Measurements from ENCODE around the gene ME2. TPM values are rescaled to one million over a fixed set of nuclear protein-coding genes. Genes with fewer than 3 reads are reported as not detected.

Gene ME2
- total and polyA plus RNA-seq, 2 of the 8 experiments (the other 6 are each of a cell fraction or from before 2014, with no cell fraction given), result 54.7 to 66.9 TPM

GRCh38 chr18:50994031-50994430 lies 115.1 kb downstream of the ME2 start:
- no peak overlapping the region for H3K4me3 ChIP-seq (ENCODE audit: extremely low read depth in 1 of 4, insufficient read depth in 2 of 4, low read depth in 3 of 4, low read length in 4 of 4)
- peaks cover 0 to 8% (median 5%) of the 10 kb centered on the region in 4 experiments; a peak in 3 of 7 replicates for H3K4me1 ChIP-seq (replicated peaks in 1 of 4; ENCODE audit: control insufficient read depth in 3 of 4, insufficient read depth in 4 of 4, low read length in 3 of 4)
- no peak overlapping the region for H3K23ac ChIP-seq (ENCODE audit: insufficient read length)
- ChIA-PET CTCF (ENCODE audit: partially characterized antibody) (interaction anchor here (0.6 to 1.4 kb wide), 3 partner anchors 10 to 130 kb away, joined by 3 read pairs; no protein-coding TSS in a partner anchor), POLR2A (ENCODE audit: partially characterized antibody) (interaction anchor here (0.6 to 1.5 kb wide), 3 partner anchors 17 to 36 kb away, joined by 3 to 5 read pairs (median 3); partner anchors contain the start of genes ELAC1 and SMAD4)
- no peak overlapping the region for H4K8ac ChIP-seq (ENCODE audit: extremely low read depth, insufficient read depth, low read length)
- TF ChIP-seq HDAC2 (IDR thresholded peaks at IDR 0.05; ENCODE audit: borderline replicate concordance in 1 of 2, low read depth in 2 of 2, low read length in 2 of 2) (no peak), CEBPB (IDR thresholded peaks at IDR 0.05; ENCODE audit: low read depth, low read length) (no peak), CTCF (IDR thresholded peaks at IDR 0.05; ENCODE audit: control extremely low read depth in 1 of 3, insufficient read depth in 1 of 3, low read depth in 1 of 3, low read length in 3 of 3) (no peak), CBX5 (IDR thresholded peaks at IDR 0.05; ENCODE audit: low read depth, low read length) (no peak), SRF (IDR thresholded peaks at IDR 0.05; ENCODE audit: low read depth, low read length) (no peak), EP300 (IDR thresholded peaks at IDR 0.05; ENCODE audit: borderline replicate concordance in 1 of 2, low read depth in 2 of 2, low read length in 2 of 2) (no peak), TBP (IDR thresholded peaks at IDR 0.05; ENCODE audit: low read depth, low read length) (no peak), ASH2L (IDR thresholded peaks at IDR 0.05; ENCODE audit: low read length) (no peak), MAX (IDR thresholded peaks at IDR 0.05) (no peak)
- H4K91ac ChIP-seq (replicated peaks; ENCODE audit: insufficient read length, low read length), result no peak overlapping the region
- H3K56ac ChIP-seq (replicated peaks; ENCODE audit: insufficient read length, low read depth, low read length), result no peak overlapping the region
- H2BK15ac ChIP-seq (ENCODE audit: low read length), result no peak overlapping the region
- H3K27ac ChIP-seq (ENCODE audit: low read depth, low read length), result no peak overlapping the region
- no peaks in the 10 kb centered on the region for H3K79me2 ChIP-seq (ENCODE audit: control insufficient read depth in 1 of 2, insufficient read depth in 2 of 2, low read length in 2 of 2)
- no peak for FAIRE-seq
- no peak overlapping the region for H2BK20ac ChIP-seq (ENCODE audit: low read length)
- H3K14ac ChIP-seq (ENCODE audit: insufficient read length), result no peak overlapping the region
- no peak overlapping the region for H3K18ac ChIP-seq (ENCODE audit: extremely low read depth, low read length)
- no peak overlapping the region for H3K4me2 ChIP-seq (ENCODE audit: insufficient read depth in 1 of 2, low read depth in 2 of 2, low read length in 2 of 2)
- no peak overlapping the region for H2AFZ ChIP-seq (ENCODE audit: low read length)
- H4K20me1 ChIP-seq (replicated peaks in 1 of 2; ENCODE audit: control insufficient read depth in 1 of 2, insufficient read depth in 2 of 2, low read length in 2 of 2), result no peaks in the 10 kb centered on the region
- no peak overlapping the region for H3K4ac ChIP-seq (replicated peaks; ENCODE audit: insufficient read length, low read depth, low read length)
- H4K5ac ChIP-seq (ENCODE audit: insufficient read length, low read depth, low read length), result no peak overlapping the region
- H2AK5ac ChIP-seq (ENCODE audit: low read depth, low read length), result no peak overlapping the region
- no peak overlapping the region for H3K9ac ChIP-seq (replicated peaks in 1 of 4; ENCODE audit: extremely low read depth in 1 of 4, low read depth in 3 of 4, low read length in 3 of 4)
- no peak overlapping the region for H2BK120ac ChIP-seq (replicated peaks; ENCODE audit: low read depth, low read length)
- no peak overlapping the region for H2BK5ac ChIP-seq (ENCODE audit: low read depth, low read length)
- no peaks in the 10 kb centered on the region for H3K36me3 ChIP-seq (ENCODE audit: control insufficient read depth in 2 of 4, insufficient read depth in 4 of 4, low read length in 3 of 4)
- no peak for DNase-seq (ENCODE audit: low read depth in 1 of 2, low spot score in 2 of 2)
- H3K27me3 ChIP-seq (replicated peaks in 1 of 4; ENCODE audit: control insufficient read depth in 3 of 4, extremely low read depth in 1 of 4, insufficient read depth in 3 of 4, low read length in 3 of 4), result no peaks in the 10 kb centered on the region
- H2BK12ac ChIP-seq (ENCODE audit: low read depth, low read length), result no peak overlapping the region
- H3K9me3 ChIP-seq (ENCODE audit: insufficient read depth in 2 of 2, low read depth in 1 of 2, low read length in 1 of 2), result no peaks in the 10 kb centered on the region; a peak in 1 of 4 replicates
- no peaks in the 10 kb centered on the region for H3K79me1 ChIP-seq (ENCODE audit: low read depth, low read length)
- WGBS, 2 experiments (ENCODE audit: extremely low coverage in 1 of 2, insufficient coverage in 1 of 2, insufficient read length in 1 of 2, insufficient replicate concordance in 2 of 2, low coverage in 1 of 2, low lambda C conversion rate in 2 of 2, missing lambda C conversion rate in 1 of 2), result 89% methylated on average over 2 of the region's 2 CpGs; no CpG with 5 or more reads in 1 of the 2 experiments
- no peaks in the 10 kb centered on the region for H3K23me2 ChIP-seq (ENCODE audit: low read depth, low read length)

All from H1 (cell line).